GM23338 (cell line): ENCODE results near the gene GRIA3.

Experiments used
- CREB1 ChIP-seq: fragments of 250-450 bp; sonication (Bioruptor Pico); IDR thresholded peaks from 2 replicates; pipeline ENCODE4 v1.5.0; 2020; ENCODE audit warnings: low read depth, mild to moderate bottlenecking, moderate library complexity
- CTCF ChIP-seq, 2 experiments: fragments of 200-600 bp in 1 of 2; sonication (generic) in 1 of 2; conservative IDR thresholded peaks; 2 replicates each; pipeline versions ENCODE4 v1.5.1 to v1.6.1; 2016 to 2017; ENCODE audit warnings: antibody characterized with exemption in 2 of 2, low read depth in 2 of 2, mild to moderate bottlenecking in 2 of 2, moderate library complexity in 1 of 2
- EZH2 ChIP-seq: fragments of 200-600 bp; sonication (generic); IDR thresholded peaks from one replicate; pipeline ENCODE4 v1.8.0; 2017; ENCODE audit warnings: antibody characterized with exemption, mild to moderate bottlenecking, low read depth; ENCODE audit not compliant: unreplicated experiment
- EZH2phosphoT487 ChIP-seq: fragments of 200-600 bp; sonication (generic); IDR thresholded peaks from one replicate; pipeline ENCODE4 v1.8.1; 2018; ENCODE audit warnings: antibody characterized with exemption; ENCODE audit not compliant: unreplicated experiment
- POLR2AphosphoS5 ChIP-seq: IDR thresholded peaks from 2 replicates; pipeline ENCODE4 v1.6.1; 2016; ENCODE audit warnings: antibody characterized with exemption, low read depth
- REST ChIP-seq: IDR thresholded peaks from one replicate; pipeline ENCODE4 v1.6.1; 2018; ENCODE audit warnings: antibody characterized with exemption; ENCODE audit not compliant: unreplicated experiment

- TF ChIP-seq CTCF (conservative IDR thresholded peaks at IDR 0.05; ENCODE audit: low read depth in 2 of 2) (no peak), POLR2AphosphoS5 (no peak), EZH2phosphoT487 (no peak), EZH2 (no peak), REST (no peak), CREB1 (CRISPR knock-in tag) (no peak)
Measured at GRCh38 chrX:123303429-123303828, 119.4 kb downstream of the GRIA3 start.
